Thoracic aorta (tissue), 2 donors: ENCODE measurements around the gene B4GALT2. TPM values are rescaled to one million over a fixed set of nuclear protein-coding genes. Genes with fewer than 3 reads are reported as not detected.

Source experiments
- ATAC-seq: fragments of 150-250 bp; one replicate; pipeline ENCODE4 v1.8.0; 2017; ENCODE audit warnings: low read depth; ENCODE audit not compliant: insufficient number of reproducible peaks, low FRiP score
- DNase-seq: peaks from one replicate; pipeline ENCODE4 v3.0.0-alpha.2; 2020; ENCODE audit warnings: low spot score
- H3K27ac ChIP-seq, 2 donors: fragments of 200-600 bp; sonication (generic); 1 replicate in 1 of 2; 2 replicates in 1 of 2; pipeline ENCODE4 v1.5.1; 2016; ENCODE audit warnings: mild to moderate bottlenecking in 2 of 2, moderate library complexity in 2 of 2
- H3K27me3 ChIP-seq: fragments of 200-600 bp; sonication (generic); replicated peaks from 2 replicates; pipeline ENCODE4 v1.6.0; 2016; ENCODE audit warnings: mild to moderate bottlenecking; ENCODE audit not compliant: insufficient read depth
- H3K36me3 ChIP-seq: fragments of 200-600 bp; sonication (generic); one replicate; pipeline ENCODE4 v1.5.1; 2016
- H3K4me1 ChIP-seq, 2 donors: fragments of 200-600 bp; sonication (generic); 1 replicate in 1 of 2; 2 replicates in 1 of 2; pipeline versions ENCODE4 v1.5.1 to v1.6.0; 2016; ENCODE audit warnings: low read depth in 2 of 2, mild to moderate bottlenecking in 1 of 2; ENCODE audit not compliant: control insufficient read depth in 1 of 2
- H3K4me3 ChIP-seq: fragments of 200-600 bp; sonication (generic); 2 replicates; pipeline ENCODE4 v1.5.1; 2016; ENCODE audit warnings: mild to moderate bottlenecking
- H3K9me3 ChIP-seq: fragments of 200-600 bp; sonication (generic); 2 replicates; pipeline ENCODE4 v1.5.1; 2016
- CTCF ChIP-seq: fragments of 200-600 bp; sonication (generic); IDR thresholded peaks from one replicate; pipeline ENCODE4 v1.5.1; 2019; ENCODE audit warnings: antibody characterized with exemption
- total RNA-seq, 2 donors: library from RNA; depleted of rRNA; stranded (reverse); fragments of >200 nt; gene quantifications; one replicate each; pipeline versions ENCODE4 v1.1.0 to v1.2.3, GENCODE V29; 2016

B4GALT2 gene
- total RNA-seq, 2 donors from 2014 or later: 34.8 to 51.6 TPM

DNA sequence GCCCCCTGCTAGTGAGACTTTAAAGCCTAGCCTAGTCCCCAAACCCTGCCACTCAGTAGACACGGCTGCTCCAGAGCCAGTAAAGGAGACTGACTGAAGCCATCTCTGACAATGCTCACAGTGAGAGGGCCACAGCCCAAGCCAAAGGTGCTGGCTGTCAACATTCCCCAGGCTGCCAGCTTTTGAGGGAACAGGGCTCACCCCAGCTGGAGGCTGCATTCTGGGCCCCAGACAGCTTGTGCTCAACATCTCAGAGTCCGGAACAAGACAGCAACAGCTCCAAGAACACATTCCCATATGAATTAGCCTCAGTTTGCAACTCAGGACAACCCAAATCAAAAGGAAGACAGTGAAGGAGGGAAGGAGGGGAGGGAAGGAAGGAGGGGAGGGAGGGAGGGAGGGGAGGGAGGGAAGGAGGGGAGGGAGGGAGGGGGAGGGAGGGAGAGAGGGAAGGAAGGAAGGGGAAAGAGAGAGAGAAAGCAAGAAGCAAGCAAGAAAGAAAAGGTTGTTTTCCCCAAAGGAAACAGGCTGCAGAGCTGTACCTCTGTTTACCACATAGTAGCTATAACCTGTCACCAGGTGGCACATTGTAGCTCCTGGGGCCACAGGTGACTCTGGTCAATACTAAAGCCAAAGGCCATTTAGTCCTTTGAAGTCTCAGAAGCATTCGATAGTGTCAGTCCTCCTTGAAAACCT is 40.0 kb upstream of the B4GALT2 start:
- no peaks in the 10 kb centered on the region for H3K36me3 ChIP-seq
- ATAC-seq (no peak), DNase-seq (no peak)
- H3K27ac ChIP-seq: no peak overlapping the region
- no peak for TF ChIP-seq CTCF
- peaks cover 4 to 6% of the 10 kb centered on the region in 2 donors for H3K4me1 ChIP-seq
- no peaks in the 10 kb centered on the region for H3K9me3 ChIP-seq
- H3K4me3 ChIP-seq: no peak overlapping the region
- H3K27me3 ChIP-seq: no peaks in the 10 kb centered on the region

- H3K9me3 ChIP-seq: no peaks in the 10 kb centered on the region
- DNase-seq: no peak
- no peak overlapping the region for H3K4me3 ChIP-seq
- no peak for ATAC-seq
- no peak overlapping the region for H3K27ac ChIP-seq
- no peaks in the 10 kb centered on the region for H3K27me3 ChIP-seq
- no peaks in the 10 kb centered on the region for H3K36me3 ChIP-seq
- TF ChIP-seq CTCF: no peak
- peaks cover 9 to 22% of the 10 kb centered on the region in 2 donors for H3K4me1 ChIP-seq
These were observed 36.6 kb upstream of the B4GALT2 start for GRCh38 chr1:43942411-43942810.

- no peak for DNase-seq
- no peak overlapping the region for H3K27ac ChIP-seq
- no peak for TF ChIP-seq CTCF
These were observed 34.1 kb upstream of the B4GALT2 start for GRCh38 chr1:43944860-43945259.

GRCh38 chr1:43945674-43946235 is 33.3 kb upstream of the B4GALT2 start:
- Histone ChIP-seq H3K4me3 (peak overlapping the region; percentile 89), H3K36me3 (peaks cover 7% of the 10 kb centered on the region), H3K4me1 (peaks cover 21 to 39% of the 10 kb centered on the region in 2 donors), H3K9me3 (no peaks in the 10 kb centered on the region), H3K27me3 (no peaks in the 10 kb centered on the region), H3K27ac (peak overlapping the region; percentile 93 to 98)
- ATAC-seq (no peak), DNase-seq (no peak)
- no peak for TF ChIP-seq CTCF

More at GRCh38 chr1:43944860-43945259, 34.1 kb upstream of the B4GALT2 start:
- Histone ChIP-seq H3K36me3 (peaks cover 3% of the 10 kb centered on the region), H3K9me3 (no peaks in the 10 kb centered on the region), H3K4me1 (peaks cover 21 to 39% of the 10 kb centered on the region in 2 donors), H3K27me3 (no peaks in the 10 kb centered on the region), H3K4me3 (no peak overlapping the region)
- no peak for ATAC-seq

DNA sequence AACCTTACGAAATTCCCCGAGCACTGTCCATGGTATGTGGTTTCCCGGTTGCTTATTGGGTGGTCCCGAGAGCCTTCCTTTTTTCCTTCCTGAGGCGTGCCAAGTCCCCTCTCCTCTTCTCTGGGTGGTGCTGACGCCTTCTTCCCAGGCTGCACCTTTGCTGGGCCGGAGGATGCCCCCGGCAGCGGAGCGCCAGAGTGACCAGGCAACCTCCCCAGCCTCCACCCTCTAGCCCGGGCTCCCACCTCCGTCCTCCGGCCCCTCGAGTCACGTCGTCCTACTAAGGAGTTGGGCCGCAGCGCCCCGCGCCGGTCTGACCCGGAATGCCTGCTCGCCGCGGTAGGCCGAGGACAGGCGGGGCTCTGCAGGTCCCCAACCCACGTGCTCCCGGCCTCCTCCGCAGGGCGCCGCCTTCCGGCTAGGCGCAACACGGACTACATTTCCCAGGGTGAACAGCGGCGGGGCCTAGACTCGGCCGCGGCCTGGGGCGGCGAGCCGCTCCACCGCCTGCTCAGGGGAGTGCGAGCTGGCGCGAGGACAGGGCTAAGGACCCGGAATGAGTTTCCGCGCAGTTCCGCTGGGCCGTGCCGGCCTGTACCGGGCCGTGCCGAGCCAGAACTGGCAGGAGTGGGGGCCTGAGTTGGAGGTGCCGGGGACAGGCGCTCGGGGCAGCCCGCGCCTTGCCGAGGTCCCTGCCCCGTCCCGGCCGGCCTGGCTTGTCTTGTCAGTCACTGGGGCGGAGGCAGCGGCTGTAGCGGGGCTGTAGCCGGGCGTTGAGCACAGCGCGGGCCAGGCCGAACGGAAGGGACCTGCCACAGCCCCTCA is 32.6 kb upstream of the B4GALT2 start, which contains the start of gene IPO13:
Gene IPO13 (plus strand): TSS at position 715 of the 825 bp plus-strand sequence. CDS start 651 bp downstream, outside the sequence.
- DNase-seq (peak; percentile 78), ATAC-seq (peak; percentile 94)

More for the DNA sequence above, 32.6 kb upstream of the B4GALT2 start, which contains the start of gene IPO13:
- H3K27me3 ChIP-seq: no peaks in the 10 kb centered on the region
- peak within 1 kb of the TSS; percentile 93 to 98 for H3K27ac ChIP-seq
- TF ChIP-seq CTCF: peak; percentile 70
- no peaks in the 10 kb centered on the region for H3K9me3 ChIP-seq
- H3K4me1 ChIP-seq: peaks cover 21 to 39% of the 10 kb centered on the region in 2 donors
- H3K4me3 ChIP-seq: peak within 1 kb of the TSS; percentile 89
- H3K36me3 ChIP-seq: peaks cover 7% of the 10 kb centered on the region
